Muscle layer of duodenum (tissue), 2 donors: Measurements from ENCODE around the gene EPS8L2.

Experiments
- H3K27ac ChIP-seq: one replicate; pipeline ENCODE4 v1.7.0; 2013; ENCODE audit warnings: mild to moderate bottlenecking, low read length
- H3K27me3 ChIP-seq: one replicate; pipeline ENCODE4 v1.7.0; 2013; ENCODE audit warnings: low read depth, mild to moderate bottlenecking, control low read depth, low read length
- H3K36me3 ChIP-seq, 2 donors: one replicate each; pipeline ENCODE4 v1.7.0; 2013; ENCODE audit warnings: low read length in 2 of 2, control low read depth in 1 of 2, mild to moderate bottlenecking in 1 of 2; ENCODE audit not compliant: insufficient read depth in 2 of 2, control insufficient read depth in 1 of 2
- H3K4me1 ChIP-seq, 2 donors: one replicate each; pipeline ENCODE4 v1.7.0; 2013; ENCODE audit warnings: low read length in 2 of 2, mild to moderate bottlenecking in 2 of 2, control low read depth in 1 of 2, moderate library complexity in 1 of 2; ENCODE audit not compliant: insufficient read depth in 2 of 2, control insufficient read depth in 1 of 2
- H3K4me3 ChIP-seq, 2 donors: one replicate each; pipeline ENCODE4 v1.7.0; 2013; ENCODE audit warnings: low read length in 2 of 2, low read depth in 1 of 2, mild to moderate bottlenecking in 1 of 2
- H3K9me3 ChIP-seq, 2 donors: one replicate each; pipeline ENCODE4 v1.7.0; 2013; ENCODE audit warnings: low read length in 2 of 2, control low read depth in 1 of 2, mild to moderate bottlenecking in 1 of 2; ENCODE audit not compliant: control insufficient read depth in 1 of 2
- donor health status: healthy.

Gene EPS8L2

GRCh38 chr11:765802-766091 is 59.7 kb downstream of the EPS8L2 start:
- no peak overlapping the region for H3K27ac ChIP-seq
- H3K36me3 ChIP-seq, result peaks cover 40 to 63% of the 10 kb centered on the region in 2 donors
- H3K27me3 ChIP-seq, result no peaks in the 10 kb centered on the region
- no peak overlapping the region for H3K4me3 ChIP-seq
- peaks cover 0 to 5% of the 10 kb centered on the region in 2 donors for H3K4me1 ChIP-seq
- H3K9me3 ChIP-seq, result no peaks in the 10 kb centered on the region

- H3K36me3 ChIP-seq, result peaks cover 41 to 68% of the 10 kb centered on the region in 2 donors
- H3K27me3 ChIP-seq, result no peaks in the 10 kb centered on the region
- H3K27ac ChIP-seq, result no peak overlapping the region
- H3K9me3 ChIP-seq, result no peaks in the 10 kb centered on the region
- H3K4me3 ChIP-seq, result no peak overlapping the region
- peaks cover 0 to 5% of the 10 kb centered on the region in 2 donors for H3K4me1 ChIP-seq
These were observed 60.3 kb downstream of the EPS8L2 start for GRCh38 chr11:766106-766935.

GRCh38 chr11:766936-767210 is 60.8 kb downstream of the EPS8L2 start:
- no peaks in the 10 kb centered on the region for H3K27me3 ChIP-seq
- peaks cover 37 to 73% of the 10 kb centered on the region in 2 donors for H3K36me3 ChIP-seq
- no peaks in the 10 kb centered on the region for H3K9me3 ChIP-seq

GRCh38 chr11:767238-767637 is 61.2 kb downstream of the EPS8L2 start:
- no peaks in the 10 kb centered on the region for H3K9me3 ChIP-seq
- no peaks in the 10 kb centered on the region for H3K27me3 ChIP-seq
- peaks cover 0 to 4% of the 10 kb centered on the region in 2 donors for H3K4me1 ChIP-seq
- no peak overlapping the region for H3K4me3 ChIP-seq
- H3K36me3 ChIP-seq, result peaks cover 37 to 73% of the 10 kb centered on the region in 2 donors
- H3K27ac ChIP-seq, result no peak overlapping the region

More at GRCh38 chr11:766936-767210, 60.8 kb downstream of the EPS8L2 start:
- peaks cover 0 to 5% of the 10 kb centered on the region in 2 donors for H3K4me1 ChIP-seq
- no peak overlapping the region for H3K27ac ChIP-seq
- H3K4me3 ChIP-seq, result no peak overlapping the region

DNA sequence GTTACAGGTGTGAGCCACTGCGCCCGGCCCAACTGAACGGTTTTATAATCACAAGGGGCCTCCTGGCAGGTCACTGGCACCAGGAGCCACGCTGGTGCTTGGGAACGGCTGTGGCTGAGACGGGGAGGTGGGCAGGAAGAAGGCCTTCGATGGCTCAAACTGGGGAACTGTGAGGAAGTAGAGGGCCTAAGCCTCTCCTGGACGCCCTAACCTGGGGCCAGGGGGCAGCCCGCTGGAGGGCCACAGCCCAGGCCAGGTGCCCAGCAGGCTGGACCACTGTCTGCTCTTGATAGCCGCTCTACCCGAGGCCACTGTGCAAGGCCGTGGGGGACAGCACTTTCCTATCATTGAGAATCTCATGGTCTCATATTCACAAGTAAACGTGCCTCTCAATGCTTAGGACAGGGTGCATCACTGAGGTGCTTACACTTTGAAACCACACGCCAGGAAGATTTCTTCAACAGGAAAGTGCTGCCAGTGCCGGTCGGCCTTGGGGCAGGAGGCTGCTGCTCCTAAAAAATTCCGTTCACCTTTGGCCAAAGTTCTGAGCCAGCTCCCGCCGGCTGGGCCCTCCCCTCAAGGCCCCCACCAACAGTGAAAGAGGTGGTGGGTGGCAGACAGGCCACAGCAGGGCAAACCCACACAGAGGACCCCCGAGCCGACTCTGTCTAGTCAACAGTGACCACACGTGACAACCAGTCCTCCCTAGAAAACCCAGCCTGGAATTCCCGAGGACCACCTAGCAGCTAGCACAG is 64.0 kb downstream of the EPS8L2 start:
- Histone ChIP-seq H3K9me3 (no peaks in the 10 kb centered on the region), H3K4me3 (no peak overlapping the region), H3K27me3 (no peaks in the 10 kb centered on the region), H3K4me1 (peaks cover 0 to 20% of the 10 kb centered on the region in 2 donors), H3K27ac (no peak overlapping the region), H3K36me3 (peaks cover 23 to 61% of the 10 kb centered on the region in 2 donors)

DNA sequence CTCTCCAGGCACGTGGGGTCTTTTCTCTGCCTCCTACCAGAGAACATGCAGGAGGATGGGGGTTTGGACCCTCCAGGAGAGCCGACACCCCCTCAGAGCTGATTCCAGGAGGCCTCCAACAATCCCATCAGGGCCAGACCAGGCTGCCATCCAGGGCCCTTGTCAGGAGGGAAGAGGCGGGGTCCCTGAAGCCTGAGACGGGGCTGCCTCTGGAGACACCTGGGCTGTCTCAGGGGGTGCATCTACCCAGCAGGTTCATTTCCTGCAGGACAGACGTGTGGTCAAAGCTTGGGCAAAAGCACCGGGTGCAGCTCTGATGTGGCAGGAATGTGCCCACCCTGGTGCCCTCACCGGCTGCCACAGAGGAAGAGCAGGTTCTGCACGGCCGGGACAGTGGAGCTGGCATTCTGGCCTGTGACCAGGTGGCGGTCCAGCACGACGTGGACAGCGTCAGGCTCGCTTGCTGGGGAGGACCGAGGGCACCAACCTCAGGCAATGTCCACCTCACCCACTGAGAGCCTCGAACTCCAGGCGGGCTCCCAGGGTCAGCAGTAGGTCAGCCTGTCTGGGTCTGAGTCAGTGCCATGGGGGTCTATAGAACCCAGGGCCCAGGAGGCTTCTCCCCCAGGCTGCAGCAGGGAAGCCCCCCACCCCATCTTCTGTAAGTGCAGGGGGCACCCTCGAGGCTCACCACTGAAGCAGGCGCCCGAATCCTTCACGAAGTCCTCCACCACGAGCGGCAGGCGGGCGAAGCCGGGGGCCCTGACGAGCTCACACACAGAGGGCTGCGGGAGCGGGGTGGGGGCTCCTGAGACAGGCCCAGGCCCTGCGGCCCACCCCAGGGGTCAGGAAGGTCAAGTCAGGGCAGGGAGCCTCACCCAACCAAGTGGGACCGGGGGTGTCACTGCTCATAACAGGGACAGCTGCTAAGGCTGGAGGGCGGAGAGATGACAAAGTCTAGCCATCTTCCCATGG is 64.9 kb downstream of the EPS8L2 start:
- Histone ChIP-seq H3K9me3 (no peaks in the 10 kb centered on the region), H3K4me1 (peaks cover 4 to 28% of the 10 kb centered on the region in 2 donors), H3K4me3 (no peak overlapping the region), H3K27me3 (no peaks in the 10 kb centered on the region), H3K27ac (no peak overlapping the region), H3K36me3 (peaks cover 23 to 54% of the 10 kb centered on the region in 2 donors)

DNA sequence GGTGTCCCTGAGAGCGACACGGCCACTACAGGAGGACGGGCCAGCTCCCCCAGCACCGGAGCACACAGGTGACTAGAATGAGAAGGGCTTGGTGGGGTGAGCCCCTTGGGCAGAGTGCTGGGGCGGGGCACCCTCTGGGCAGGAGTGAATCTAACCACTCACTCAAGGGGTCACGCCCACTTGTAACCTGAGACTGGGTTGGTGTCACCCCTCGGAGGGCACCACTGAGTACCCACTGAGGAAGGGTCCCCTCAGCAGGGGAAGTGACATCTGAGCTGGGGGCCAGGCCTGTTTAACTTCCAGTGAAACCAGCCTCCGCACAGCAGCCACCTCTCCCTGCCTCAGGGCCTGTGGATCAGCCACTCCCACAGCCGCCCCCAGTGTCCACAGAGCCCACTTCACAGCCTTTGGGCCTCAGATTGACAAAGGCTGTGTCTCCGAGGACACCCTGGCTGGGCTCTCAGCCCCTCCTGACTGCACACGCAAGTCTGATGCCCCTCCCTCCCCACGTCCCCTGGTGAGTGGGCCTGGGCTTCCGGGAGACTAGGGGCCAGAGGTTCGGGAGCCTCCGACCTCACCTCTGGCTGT is 65.7 kb downstream of the EPS8L2 start:
- Histone ChIP-seq H3K4me3 (no peak overlapping the region), H3K27me3 (no peaks in the 10 kb centered on the region), H3K27ac (no peak overlapping the region), H3K36me3 (peaks cover 15 to 46% of the 10 kb centered on the region in 2 donors), H3K4me1 (peaks cover 4 to 36% of the 10 kb centered on the region in 2 donors), H3K9me3 (no peaks in the 10 kb centered on the region)

GRCh38 chr11:772429-773390 is 66.7 kb downstream of the EPS8L2 start:
- H3K36me3 ChIP-seq, result peaks cover 12 to 37% of the 10 kb centered on the region in 2 donors
- no peaks in the 10 kb centered on the region for H3K9me3 ChIP-seq
- no peak overlapping the region for H3K4me3 ChIP-seq
- no peak overlapping the region for H3K27ac ChIP-seq
- no peaks in the 10 kb centered on the region for H3K27me3 ChIP-seq
- H3K4me1 ChIP-seq, result peaks cover 4 to 37% of the 10 kb centered on the region in 2 donors

GRCh38 chr11:773425-773824 is 67.4 kb downstream of the EPS8L2 start:
- Histone ChIP-seq H3K27ac (no peak overlapping the region), H3K9me3 (no peaks in the 10 kb centered on the region), H3K4me3 (no peak overlapping the region), H3K36me3 (peaks cover 12 to 37% of the 10 kb centered on the region in 2 donors), H3K4me1 (peaks cover 4 to 41% of the 10 kb centered on the region in 2 donors), H3K27me3 (no peaks in the 10 kb centered on the region)

- H3K4me3 ChIP-seq, result no peak overlapping the region
- no peaks in the 10 kb centered on the region for H3K9me3 ChIP-seq
- H3K4me1 ChIP-seq, result peaks cover 4 to 42% of the 10 kb centered on the region in 2 donors
- no peaks in the 10 kb centered on the region for H3K27me3 ChIP-seq
- no peak overlapping the region for H3K27ac ChIP-seq
- peaks cover 12 to 37% of the 10 kb centered on the region in 2 donors for H3K36me3 ChIP-seq
These were observed 67.8 kb downstream of the EPS8L2 start for GRCh38 chr11:773830-774229.
